Measurements from ENCODE around the gene GLRX5.

GLRX5 gene

DNA sequence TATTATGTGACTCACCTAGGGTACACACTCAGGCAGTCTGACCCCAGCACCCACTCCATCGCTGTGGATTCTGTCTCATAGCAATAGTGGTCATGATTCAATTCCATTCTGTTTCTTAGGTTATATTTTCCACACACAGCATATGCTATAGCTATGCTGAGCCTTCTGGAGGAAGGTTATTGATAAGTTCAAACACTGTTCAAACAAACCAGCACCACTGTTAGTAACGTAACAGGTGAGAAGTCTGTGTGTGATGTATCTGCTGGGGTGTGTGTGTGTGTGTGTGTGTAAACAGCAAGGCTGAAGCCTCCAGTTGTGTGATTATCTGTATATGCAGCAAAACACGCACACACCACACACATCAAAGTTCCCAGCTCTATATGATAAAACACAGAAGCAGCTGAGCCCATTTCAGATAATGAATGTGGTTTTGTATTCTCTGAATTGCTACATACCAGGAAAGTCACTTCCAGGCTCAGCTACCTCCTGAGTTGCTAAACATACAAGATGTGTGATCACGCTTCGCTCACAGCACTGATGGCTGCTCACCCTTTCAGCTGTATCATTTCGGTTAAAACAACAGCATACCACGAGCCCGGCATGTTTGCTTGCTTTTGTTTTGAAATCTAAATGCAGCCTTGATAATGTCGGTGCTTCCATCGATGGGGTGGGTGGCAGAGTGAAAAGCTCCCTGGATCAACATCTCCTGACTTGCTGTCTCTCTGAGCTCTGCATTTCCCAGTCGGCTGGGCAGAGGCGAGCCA lies 11.6 kb upstream of the GLRX5 start:
- TF ChIP-seq, protein P1, sequence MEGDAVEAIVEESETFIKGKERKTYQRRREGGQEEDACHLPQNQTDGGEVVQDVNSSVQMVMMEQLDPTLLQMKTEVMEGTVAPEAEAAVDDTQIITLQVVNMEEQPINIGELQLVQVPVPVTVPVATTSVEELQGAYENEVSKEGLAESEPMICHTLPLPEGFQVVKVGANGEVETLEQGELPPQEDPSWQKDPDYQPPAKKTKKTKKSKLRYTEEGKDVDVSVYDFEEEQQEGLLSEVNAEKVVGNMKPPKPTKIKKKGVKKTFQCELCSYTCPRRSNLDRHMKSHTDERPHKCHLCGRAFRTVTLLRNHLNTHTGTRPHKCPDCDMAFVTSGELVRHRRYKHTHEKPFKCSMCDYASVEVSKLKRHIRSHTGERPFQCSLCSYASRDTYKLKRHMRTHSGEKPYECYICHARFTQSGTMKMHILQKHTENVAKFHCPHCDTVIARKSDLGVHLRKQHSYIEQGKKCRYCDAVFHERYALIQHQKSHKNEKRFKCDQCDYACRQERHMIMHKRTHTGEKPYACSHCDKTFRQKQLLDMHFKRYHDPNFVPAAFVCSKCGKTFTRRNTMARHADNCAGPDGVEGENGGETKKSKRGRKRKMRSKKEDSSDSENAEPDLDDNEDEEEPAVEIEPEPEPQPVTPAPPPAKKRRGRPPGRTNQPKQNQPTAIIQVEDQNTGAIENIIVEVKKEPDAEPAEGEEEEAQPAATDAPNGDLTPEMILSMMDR (IDR thresholded peaks at IDR 0.05; ENCODE audit: low read depth, low read length): no peak
- TF ChIP-seq POLR2A (IDR thresholded peaks at IDR 0.05; ENCODE audit: extremely low read depth, insufficient read length): no peak
- TF ChIP-seq MYC (IDR thresholded peaks at IDR 0.05; ENCODE audit: low read depth, low read length): 0 out of 2 replicates have a peak, but pooled peaks have one; percentile 15
- TF ChIP-seq, protein P2, sequence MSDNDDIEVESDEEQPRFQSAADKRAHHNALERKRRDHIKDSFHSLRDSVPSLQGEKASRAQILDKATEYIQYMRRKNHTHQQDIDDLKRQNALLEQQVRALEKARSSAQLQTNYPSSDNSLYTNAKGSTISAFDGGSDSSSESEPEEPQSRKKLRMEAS (IDR thresholded peaks at IDR 0.05; ENCODE audit: low read depth, low read length): no peak
- DNase-seq (ENCODE audit: low read depth): peak; percentile 66
- H3K4me3 ChIP-seq (ENCODE audit: low read depth, low read length): peak overlapping the region; percentile 35

DNA sequence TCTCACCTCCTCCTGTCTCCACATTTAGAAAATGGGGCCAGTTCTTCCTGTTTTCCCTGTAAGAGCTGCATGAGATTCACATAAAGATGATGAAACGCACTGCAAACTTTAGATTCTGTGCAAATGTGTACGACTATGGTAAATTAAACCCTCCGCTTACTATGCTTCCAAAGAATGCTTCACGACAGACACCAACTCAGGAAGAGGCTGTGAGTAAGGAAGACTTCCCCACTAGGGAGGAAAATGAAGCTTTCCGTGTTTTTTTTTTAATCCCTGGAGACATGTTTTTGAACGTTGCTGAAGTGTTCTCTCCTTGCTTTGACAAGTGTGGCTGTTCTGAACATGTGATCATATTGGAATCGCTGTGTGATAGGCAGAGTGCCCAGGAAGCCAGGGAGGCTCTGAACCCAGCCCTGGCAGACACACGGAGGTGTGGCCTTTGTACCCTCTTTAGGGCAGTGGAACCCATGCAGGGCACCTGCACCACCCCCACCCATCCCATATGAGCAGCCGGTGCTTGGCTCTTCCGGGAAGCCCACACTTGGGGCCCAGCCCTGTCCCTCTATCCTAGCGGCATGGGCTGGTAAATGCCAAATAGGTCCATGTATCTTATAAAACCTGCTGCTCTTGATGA lies 10.9 kb upstream of the GLRX5 start:
- TF ChIP-seq MYC (IDR thresholded peaks at IDR 0.05; ENCODE audit: low read depth, low read length): no peak
- TF ChIP-seq, protein P1 (IDR thresholded peaks at IDR 0.05; ENCODE audit: low read depth, low read length): peak; percentile 20
- TF ChIP-seq POLR2A (IDR thresholded peaks at IDR 0.05; ENCODE audit: extremely low read depth, insufficient read length): no peak
- TF ChIP-seq, protein P2 (IDR thresholded peaks at IDR 0.05; ENCODE audit: low read depth, low read length): 0 out of 2 replicates have a peak, but pooled peaks have one; percentile 12
- DNase-seq (ENCODE audit: low read depth): peak; percentile 73
- peak overlapping the region; percentile 35 for H3K4me3 ChIP-seq (ENCODE audit: low read depth, low read length)

DNA sequence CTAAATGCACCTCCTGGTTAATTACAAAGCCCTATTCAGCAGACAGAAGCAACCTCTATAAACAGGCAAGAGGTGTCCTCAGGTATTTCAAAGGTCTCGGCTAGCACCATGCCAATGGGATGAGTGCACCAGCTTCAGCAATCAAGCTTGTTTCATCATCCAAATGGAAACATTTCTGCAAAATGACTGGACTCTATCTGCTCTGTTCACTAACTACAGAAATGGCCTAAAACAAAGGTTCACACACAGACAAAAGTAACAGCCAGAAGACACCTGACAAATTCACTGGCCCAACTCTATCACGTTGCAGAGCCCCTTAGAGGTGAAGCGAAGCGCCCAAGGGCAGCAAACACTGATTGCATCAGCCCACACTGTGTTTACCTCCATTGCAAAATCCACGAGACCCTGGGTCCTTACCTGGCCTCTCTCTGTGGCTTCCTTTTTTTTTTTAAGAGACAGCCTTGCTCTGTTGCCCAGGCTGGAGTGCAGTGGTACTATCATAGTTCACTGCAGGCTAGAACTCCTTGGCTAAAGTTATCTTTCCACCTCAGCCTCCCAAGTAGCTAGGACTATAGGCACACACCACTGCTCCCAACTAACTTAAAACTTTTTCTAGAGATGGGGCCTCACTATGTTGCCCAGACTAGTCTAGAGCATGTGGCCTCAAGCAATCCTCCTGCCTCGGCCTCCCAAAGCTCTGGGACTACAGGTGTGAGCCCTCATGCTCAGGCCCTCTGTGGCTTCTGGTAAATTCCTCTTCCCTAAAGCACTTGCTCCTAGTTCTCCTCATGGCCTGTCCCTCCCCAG lies 9.9 kb upstream of the GLRX5 start:
- DNase-seq (ENCODE audit: low read depth): peak; percentile 39
- no peak overlapping the region for H3K4me3 ChIP-seq (ENCODE audit: low read depth, low read length)

DNA sequence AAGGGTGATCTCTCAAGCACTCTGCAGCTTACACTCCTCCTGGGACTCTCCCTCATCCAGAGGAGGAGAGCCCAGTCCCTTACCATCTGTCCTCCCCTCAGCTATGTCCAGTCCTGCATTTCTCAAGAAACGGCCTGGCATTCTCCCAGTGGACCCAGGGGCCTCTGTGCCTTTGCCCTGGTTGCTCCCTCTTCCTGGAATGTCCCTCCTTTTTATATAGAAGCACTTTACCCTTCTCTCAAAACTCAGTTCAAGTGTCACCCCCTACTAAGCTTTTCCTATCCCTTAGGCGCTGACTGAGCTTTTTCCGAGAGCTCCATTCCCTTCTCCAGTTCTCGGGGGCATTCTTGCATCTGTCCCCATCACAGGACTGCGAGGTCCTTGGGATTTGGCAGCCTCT lies 8.9 kb upstream of the GLRX5 start:
- H3K4me3 ChIP-seq (ENCODE audit: low read depth, low read length): no peak overlapping the region
- DNase-seq (ENCODE audit: low read depth): no peak
- TF ChIP-seq, protein P2 (IDR thresholded peaks at IDR 0.05; ENCODE audit: low read depth, low read length): no peak
- TF ChIP-seq, protein P1 (IDR thresholded peaks at IDR 0.05; ENCODE audit: low read depth, low read length): no peak
- TF ChIP-seq POLR2A (IDR thresholded peaks at IDR 0.05; ENCODE audit: extremely low read depth, insufficient read length) (no peak), MYC (IDR thresholded peaks at IDR 0.05; ENCODE audit: low read depth, low read length) (no peak)

More for the DNA sequence above, 9.9 kb upstream of the GLRX5 start:
- TF ChIP-seq POLR2A (IDR thresholded peaks at IDR 0.05; ENCODE audit: extremely low read depth, insufficient read length) (no peak), MYC (IDR thresholded peaks at IDR 0.05; ENCODE audit: low read depth, low read length) (no peak)
- TF ChIP-seq, protein P2 (IDR thresholded peaks at IDR 0.05; ENCODE audit: low read depth, low read length): no peak
- TF ChIP-seq, protein P1 (IDR thresholded peaks at IDR 0.05; ENCODE audit: low read depth, low read length): no peak

DNA sequence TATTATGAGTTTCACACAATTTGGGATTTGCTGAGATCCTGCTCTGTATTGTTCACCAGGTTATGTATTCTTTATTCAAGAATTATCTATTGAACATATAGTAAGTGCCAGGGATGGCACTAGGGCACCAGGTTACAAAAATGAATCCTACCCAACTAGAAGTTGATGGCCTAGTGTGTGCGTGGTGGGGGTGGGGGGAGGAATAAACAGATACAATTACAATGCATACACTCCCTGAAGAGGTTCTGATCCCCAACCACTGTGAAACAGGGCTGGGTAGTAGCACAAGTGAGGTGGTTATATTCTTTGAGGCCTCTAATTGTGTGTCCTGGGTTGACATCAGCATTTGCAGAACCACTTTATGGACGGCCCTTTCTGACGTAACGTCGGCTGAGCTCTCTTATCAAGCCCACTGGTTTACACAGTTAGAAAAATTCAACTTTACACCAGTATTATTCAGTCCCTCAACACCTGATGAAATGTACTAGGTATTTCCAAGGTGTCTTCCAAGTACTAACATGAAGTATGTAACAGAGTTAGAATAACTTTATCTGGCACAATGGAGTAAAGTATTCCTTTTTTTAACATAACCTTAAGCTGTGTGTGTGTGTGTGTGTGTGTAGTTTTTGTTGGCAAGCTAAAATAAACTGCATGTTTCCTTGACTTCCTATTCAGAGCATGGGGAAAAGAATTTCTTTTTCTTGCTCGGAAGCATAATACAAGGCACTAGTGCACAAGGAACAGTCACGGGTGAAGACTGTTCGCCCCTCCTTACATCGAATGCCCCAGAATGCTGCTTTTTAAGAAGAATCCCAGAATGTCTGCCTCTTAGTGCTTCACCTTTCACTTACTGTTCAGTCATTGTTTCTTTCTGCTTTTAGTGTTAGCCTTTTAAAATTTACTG lies 8.1 kb upstream of the GLRX5 start:
- DNase-seq (ENCODE audit: low read depth): peak; percentile 65
- H3K4me3 ChIP-seq (ENCODE audit: low read depth, low read length): no peak overlapping the region
- TF ChIP-seq MYC (IDR thresholded peaks at IDR 0.05; ENCODE audit: low read depth, low read length) (no peak), POLR2A (IDR thresholded peaks at IDR 0.05; ENCODE audit: extremely low read depth, insufficient read length) (no peak)
- TF ChIP-seq, protein P1 (IDR thresholded peaks at IDR 0.05; ENCODE audit: low read depth, low read length): no peak
- TF ChIP-seq, protein P2 (IDR thresholded peaks at IDR 0.05; ENCODE audit: low read depth, low read length): no peak

All from NB4 (cell line).